ENCODE measurements around the gene SLC37A4. TPM values are rescaled to one million over a fixed set of nuclear protein-coding genes. Genes with fewer than 3 reads are reported as not detected.
A peak's percentile ranks its signal among the peaks of the same experiment; 100 is the strongest.
"Not testable (repeated sequence)": the region's sequence is repeated elsewhere in the genome, so short reads cannot be mapped to it uniquely, and the experiment has no call there.

The SLC37A4 gene
- total and polyA plus RNA-seq, 10 donors, result 8.2 to 26.0 (median 13.9) TPM

- 91 to 96% (median 93%) methylated on average over 5 of the region's 5 CpGs for WGBS, 5 donors
- no peak overlapping the region for H3K4me3 ChIP-seq
- DNase-seq, result peak; percentile 17
- intact Hi-C loops (cut with DNase I; ENCODE audit: low total_unique reads), result no loop called here
- TF ChIP-seq POLR2A (IDR thresholded peaks at IDR 0.05) (no peak), POLR2AphosphoS5 (IDR thresholded peaks at IDR 0.05) (no peak)
- TF ChIP-seq, protein P1, sequence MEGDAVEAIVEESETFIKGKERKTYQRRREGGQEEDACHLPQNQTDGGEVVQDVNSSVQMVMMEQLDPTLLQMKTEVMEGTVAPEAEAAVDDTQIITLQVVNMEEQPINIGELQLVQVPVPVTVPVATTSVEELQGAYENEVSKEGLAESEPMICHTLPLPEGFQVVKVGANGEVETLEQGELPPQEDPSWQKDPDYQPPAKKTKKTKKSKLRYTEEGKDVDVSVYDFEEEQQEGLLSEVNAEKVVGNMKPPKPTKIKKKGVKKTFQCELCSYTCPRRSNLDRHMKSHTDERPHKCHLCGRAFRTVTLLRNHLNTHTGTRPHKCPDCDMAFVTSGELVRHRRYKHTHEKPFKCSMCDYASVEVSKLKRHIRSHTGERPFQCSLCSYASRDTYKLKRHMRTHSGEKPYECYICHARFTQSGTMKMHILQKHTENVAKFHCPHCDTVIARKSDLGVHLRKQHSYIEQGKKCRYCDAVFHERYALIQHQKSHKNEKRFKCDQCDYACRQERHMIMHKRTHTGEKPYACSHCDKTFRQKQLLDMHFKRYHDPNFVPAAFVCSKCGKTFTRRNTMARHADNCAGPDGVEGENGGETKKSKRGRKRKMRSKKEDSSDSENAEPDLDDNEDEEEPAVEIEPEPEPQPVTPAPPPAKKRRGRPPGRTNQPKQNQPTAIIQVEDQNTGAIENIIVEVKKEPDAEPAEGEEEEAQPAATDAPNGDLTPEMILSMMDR (IDR thresholded peaks at IDR 0.05 in 8 of 11, conservative IDR thresholded peaks at IDR 0.05 in 3 of 11), result no peak
- no peaks in the 10 kb centered on the region for H3K4me1 ChIP-seq
- H3K9me3 ChIP-seq, result no peaks in the 10 kb centered on the region
- no peaks in the 10 kb centered on the region for H3K36me3 ChIP-seq
- H3K27me3 ChIP-seq (replicated peaks in 1 of 7), result no peaks in the 10 kb centered on the region
- H3K27ac ChIP-seq, result no peak overlapping the region
Observed at GRCh38 chr11:118988280-118988679, 42.4 kb downstream of the SLC37A4 start.

- no peaks in the 10 kb centered on the region for H3K36me3 ChIP-seq
- TF ChIP-seq POLR2AphosphoS5 (IDR thresholded peaks at IDR 0.05), result no peak
- TF ChIP-seq POLR2A (IDR thresholded peaks at IDR 0.05), result no peak
- TF ChIP-seq, protein P1 (IDR thresholded peaks at IDR 0.05 in 8 of 11, conservative IDR thresholded peaks at IDR 0.05 in 3 of 11), result no peak
- H3K9me3 ChIP-seq, result no peaks in the 10 kb centered on the region
- H3K4me1 ChIP-seq, result peaks cover 0 to 11% (median 4%) of the 10 kb centered on the region in 6 donors
- H3K27me3 ChIP-seq (replicated peaks in 1 of 7), result peaks cover 0 to 4% (median 0%) of the 10 kb centered on the region in 7 donors
- H3K4me3 ChIP-seq, result no peak overlapping the region
- WGBS, 5 donors, result 84 to 92% (median 88%) methylated on average over 2 of the region's 2 CpGs
- intact Hi-C loops (cut with DNase I; ENCODE audit: low total_unique reads), result no loop called here
- DNase-seq, result no peak
- H3K27ac ChIP-seq, result no peak overlapping the region
Observed at GRCh38 chr11:118984825-118985224, 45.9 kb downstream of the SLC37A4 start.

DNA sequence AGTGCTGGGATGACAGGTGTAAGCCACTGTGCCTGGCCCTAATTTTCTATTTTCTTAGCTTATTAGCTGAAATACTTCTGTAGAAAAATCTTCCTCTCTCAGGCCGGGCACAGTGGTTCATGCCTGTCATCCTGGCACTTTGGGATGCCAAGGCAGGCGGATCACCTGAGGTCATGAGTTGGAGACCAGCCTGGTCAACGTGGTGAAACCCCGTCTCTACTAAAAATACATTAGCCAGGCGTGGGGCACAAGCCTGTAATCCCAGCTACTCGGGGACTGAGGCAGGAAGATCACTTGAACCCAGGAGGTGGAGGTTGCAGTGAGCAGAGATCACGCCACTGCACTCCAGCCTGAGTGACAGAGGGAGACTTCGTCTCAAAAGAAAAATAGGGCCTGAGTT is 46.3 kb downstream of the SLC37A4 start:
- H3K36me3 ChIP-seq; H3K27ac ChIP-seq; H3K27me3 ChIP-seq (replicated peaks in 1 of 7); intact Hi-C loops (cut with DNase I; ENCODE audit: low total_unique reads); H3K9me3 ChIP-seq; H3K4me3 ChIP-seq; DNase-seq: not testable (repeated sequence)
- WGBS, 5 donors, result 65 to 79% (median 77%) methylated on average over 8 of the region's 8 CpGs
- H3K4me1 ChIP-seq, result peaks cover 0 to 15% (median 4%) of the 10 kb centered on the region in 6 donors

DNA sequence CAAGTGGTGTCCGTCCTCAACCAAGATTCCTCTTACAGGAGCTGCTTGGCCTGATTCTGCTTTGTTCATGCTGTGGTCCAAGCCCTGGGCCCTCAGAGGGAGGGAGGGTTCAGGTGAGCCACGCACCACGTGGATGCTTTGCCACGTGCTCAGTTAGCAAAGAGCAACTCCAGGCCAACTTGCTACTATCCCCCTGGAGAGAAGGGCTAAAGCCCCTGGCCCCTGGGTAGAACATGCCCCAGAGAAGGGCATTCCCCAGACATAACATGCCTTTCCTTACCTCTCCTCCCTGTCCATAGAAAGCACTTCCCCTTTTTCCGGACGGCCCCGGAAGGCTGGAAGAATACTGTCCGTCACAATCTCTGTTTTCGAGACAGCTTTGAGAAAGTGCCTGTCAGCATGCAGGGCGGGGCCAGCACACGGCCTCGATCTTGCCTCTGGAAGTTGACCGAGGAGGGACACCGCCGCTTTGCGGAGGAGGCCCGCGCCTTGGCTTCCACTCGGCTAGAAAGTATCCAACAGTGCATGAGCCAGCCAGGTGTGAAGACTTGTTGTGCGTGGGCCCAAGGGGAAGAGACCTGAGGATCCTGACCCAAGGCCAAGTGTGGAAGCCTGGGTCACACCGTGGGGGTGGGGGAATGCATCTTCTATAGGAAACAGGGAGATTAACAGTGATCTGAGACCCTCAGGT is 50.3 kb downstream of the SLC37A4 start:
- Histone ChIP-seq H3K36me3 (no peaks in the 10 kb centered on the region), H3K4me3 (peak overlapping the region in 3 of 8 donors; percentile 6 to 41 (median 19)), H3K27ac (no peak overlapping the region), H3K27me3 (replicated peaks in 1 of 7) (peaks cover 0 to 17% (median 0%) of the 10 kb centered on the region in 7 donors), H3K9me3 (no peaks in the 10 kb centered on the region), H3K4me1 (peaks cover 0 to 16% (median 4%) of the 10 kb centered on the region in 6 donors)
- 34 to 47% (median 39%) methylated on average over 21 of the region's 21 CpGs for WGBS, 5 donors
- TF ChIP-seq POLR2AphosphoS5 (IDR thresholded peaks at IDR 0.05) (peak in 1 of 3 donors; percentile 23), POLR2A (IDR thresholded peaks at IDR 0.05) (no peak)
- DNase-seq, result peak; percentile 43
- intact Hi-C loops (cut with DNase I; ENCODE audit: low total_unique reads), result no loop called here

- H3K36me3 ChIP-seq, result no peaks in the 10 kb centered on the region
- 24 to 38% (median 32%) methylated on average over 5 to 9 of the region's 9 CpGs for WGBS, 5 donors
- intact Hi-C loops (cut with DNase I; ENCODE audit: low total_unique reads), result no loop called here
- H3K27me3 ChIP-seq (replicated peaks in 1 of 7), result peaks cover 0 to 23% (median 0%) of the 10 kb centered on the region in 7 donors
- H3K4me1 ChIP-seq, result peaks cover 0 to 16% (median 4%) of the 10 kb centered on the region in 6 donors
- no peak overlapping the region for H3K27ac ChIP-seq
- H3K9me3 ChIP-seq, result no peaks in the 10 kb centered on the region
- TF ChIP-seq POLR2A (IDR thresholded peaks at IDR 0.05), result no peak
- no peak for TF ChIP-seq POLR2AphosphoS5 (IDR thresholded peaks at IDR 0.05)
- TF ChIP-seq, protein P1 (IDR thresholded peaks at IDR 0.05 in 8 of 11, conservative IDR thresholded peaks at IDR 0.05 in 3 of 11), result no peak
- no peak overlapping the region for H3K4me3 ChIP-seq
- peak; percentile 5 for DNase-seq
Observed at GRCh38 chr11:118979434-118979833, 51.2 kb downstream of the SLC37A4 start.
